ENCODE results near the gene CDH23.

DNA sequence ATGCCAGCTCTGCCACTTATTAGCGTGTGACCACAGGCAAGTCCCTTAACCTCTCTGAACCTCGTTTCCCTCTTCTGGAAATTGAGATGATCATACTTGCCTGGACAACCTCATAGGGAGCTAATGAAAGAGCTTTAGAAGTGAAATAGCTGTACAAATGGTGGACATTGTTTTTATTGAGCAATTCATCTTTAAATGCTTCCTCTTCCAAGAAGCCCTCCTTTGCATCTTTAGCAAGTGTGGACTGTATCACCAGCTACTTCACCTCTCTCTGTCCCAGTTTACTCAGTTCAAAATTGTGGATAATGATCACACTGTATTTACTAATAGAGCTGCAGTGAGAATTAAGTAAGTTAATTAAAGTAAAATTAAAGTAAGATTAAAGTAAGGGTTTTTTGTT, 61.7 kb downstream of the CDH23 start:
- TF ChIP-seq, protein P1, sequence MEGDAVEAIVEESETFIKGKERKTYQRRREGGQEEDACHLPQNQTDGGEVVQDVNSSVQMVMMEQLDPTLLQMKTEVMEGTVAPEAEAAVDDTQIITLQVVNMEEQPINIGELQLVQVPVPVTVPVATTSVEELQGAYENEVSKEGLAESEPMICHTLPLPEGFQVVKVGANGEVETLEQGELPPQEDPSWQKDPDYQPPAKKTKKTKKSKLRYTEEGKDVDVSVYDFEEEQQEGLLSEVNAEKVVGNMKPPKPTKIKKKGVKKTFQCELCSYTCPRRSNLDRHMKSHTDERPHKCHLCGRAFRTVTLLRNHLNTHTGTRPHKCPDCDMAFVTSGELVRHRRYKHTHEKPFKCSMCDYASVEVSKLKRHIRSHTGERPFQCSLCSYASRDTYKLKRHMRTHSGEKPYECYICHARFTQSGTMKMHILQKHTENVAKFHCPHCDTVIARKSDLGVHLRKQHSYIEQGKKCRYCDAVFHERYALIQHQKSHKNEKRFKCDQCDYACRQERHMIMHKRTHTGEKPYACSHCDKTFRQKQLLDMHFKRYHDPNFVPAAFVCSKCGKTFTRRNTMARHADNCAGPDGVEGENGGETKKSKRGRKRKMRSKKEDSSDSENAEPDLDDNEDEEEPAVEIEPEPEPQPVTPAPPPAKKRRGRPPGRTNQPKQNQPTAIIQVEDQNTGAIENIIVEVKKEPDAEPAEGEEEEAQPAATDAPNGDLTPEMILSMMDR (conservative IDR thresholded peaks at IDR 0.05 in 1 of 2, IDR thresholded peaks at IDR 0.05 in 1 of 2; ENCODE audit: low read depth in 1 of 2, low read length in 2 of 2): no peak
- TF ChIP-seq EZH2 (IDR thresholded peaks at IDR 0.05; ENCODE audit: low read length, missing control alignments): no peak

Data from fibroblast of lung (primary cell).